Neural cell (in vitro differentiated cells): Measurements from ENCODE around the gene ZMIZ2. TPM values are rescaled to one million over a fixed set of nuclear protein-coding genes. Genes with fewer than 3 reads are reported as not detected.

Experiments used
- H2AFZ ChIP-seq: fragments of 200-600, 300-800 bp; sonication (generic), shearing (Covaris generic); 2 replicates; pipeline ENCODE4 v1.6.0; 2014; ENCODE audit warnings: low read depth, mild to moderate bottlenecking, antibody characterized with exemption, low read length, moderate library complexity
- H3F3A ChIP-seq: fragments of 200-600 bp; shearing (Covaris generic); 2 replicates; pipeline ENCODE4 v1.6.1; 2016; ENCODE audit warnings: mild to moderate bottlenecking, moderate library complexity, mixed read lengths, antibody characterized with exemption, low read length; ENCODE audit not compliant: insufficient read depth, poor library complexity, severe bottlenecking
- H3K27ac ChIP-seq: fragments of 200-600, 300-800 bp; sonication (generic), shearing (Covaris generic); 2 replicates; pipeline ENCODE4 v1.5.1; 2014; ENCODE audit warnings: mild to moderate bottlenecking, low read length, moderate library complexity
- H3K27me3 ChIP-seq: fragments of 300-800, 200-600 bp; sonication (generic), shearing (Covaris generic); 2 replicates; pipeline ENCODE4 v1.6.0; 2014; ENCODE audit warnings: mild to moderate bottlenecking, low read depth, low read length, moderate library complexity; ENCODE audit not compliant: insufficient read depth
- H3K36me3 ChIP-seq: fragments of 300-800, 200-600 bp; sonication (generic), shearing (Covaris generic); 2 replicates; pipeline ENCODE4 v1.5.1; 2014; ENCODE audit warnings: mild to moderate bottlenecking, antibody characterized with exemption, low read length, moderate library complexity; ENCODE audit not compliant: insufficient read depth
- H3K4me2 ChIP-seq: fragments of 300-800, 200-600 bp; sonication (generic), shearing (Covaris generic); 2 replicates; pipeline ENCODE4 v1.6.0; 2014; ENCODE audit warnings: mild to moderate bottlenecking, low read length
- H3K4me3 ChIP-seq: fragments of 300-800, 200-600 bp; sonication (generic), shearing (Covaris generic); 2 replicates; pipeline ENCODE4 v1.5.1; 2014; ENCODE audit warnings: mild to moderate bottlenecking, low read length, moderate library complexity
- H3K79me2 ChIP-seq: fragments of 200-600 bp; shearing (Covaris generic); replicated peaks from 2 replicates; pipeline ENCODE4 v1.6.0; 2014; ENCODE audit warnings: mild to moderate bottlenecking, low read length, moderate library complexity; ENCODE audit not compliant: insufficient read depth
- H3K9ac ChIP-seq: fragments of 300-800, 200-600 bp; sonication (generic), shearing (Covaris generic); 2 replicates; pipeline ENCODE4 v1.6.1; 2016; ENCODE audit warnings: mild to moderate bottlenecking, low read length, mixed read lengths
- H3K9me2 ChIP-seq: fragments of 200-600 bp; shearing (Covaris generic); 2 replicates; pipeline ENCODE4 v1.6.1; 2016; ENCODE audit warnings: mild to moderate bottlenecking, low read length, mixed read lengths; ENCODE audit not compliant: insufficient read depth
- H3K9me3 ChIP-seq: fragments of 200-600, 300-800 bp; sonication (generic), shearing (Covaris generic); 2 replicates; pipeline ENCODE4 v1.6.1; 2016; ENCODE audit warnings: mild to moderate bottlenecking, mixed run types, low read length, moderate library complexity, mixed read lengths
- H4K20me1 ChIP-seq: fragments of 200-600 bp; shearing (Covaris generic); 2 replicates; pipeline ENCODE4 v1.6.1; 2016; ENCODE audit warnings: mild to moderate bottlenecking, mixed run types; ENCODE audit not compliant: insufficient read depth
- EP300 ChIP-seq: fragments of 450-650 bp; conservative IDR thresholded peaks from 2 replicates; pipeline ENCODE4 v1.6.1; 2014; ENCODE audit warnings: antibody characterized with exemption, mild to moderate bottlenecking, moderate library complexity; ENCODE audit not compliant: poor library complexity, severe bottlenecking
- EZH2 ChIP-seq: fragments of 200-600, 300-800 bp; shearing (Covaris generic), sonication (generic); IDR thresholded peaks from 2 replicates; pipeline ENCODE4 v1.6.1; 2014; ENCODE audit warnings: antibody characterized with exemption, low read length, borderline replicate concordance, mild to moderate bottlenecking; ENCODE audit not compliant: insufficient read depth, poor library complexity, severe bottlenecking
- MXI1 ChIP-seq: fragments of 450-650 bp; conservative IDR thresholded peaks from 2 replicates; pipeline ENCODE4 v1.6.1; 2014; ENCODE audit warnings: antibody characterized with exemption, mild to moderate bottlenecking; ENCODE audit not compliant: poor library complexity, severe bottlenecking
- POLR2AphosphoS5 ChIP-seq: IDR thresholded peaks from 2 replicates; pipeline ENCODE4 v1.6.1; 2012
- RAD21 ChIP-seq: fragments of 450-650 bp; conservative IDR thresholded peaks from 2 replicates; pipeline ENCODE4 v1.6.1; 2014; ENCODE audit warnings: antibody characterized with exemption, mild to moderate bottlenecking, moderate library complexity
- SMC3 ChIP-seq: fragments of 450-650 bp; conservative IDR thresholded peaks from 2 replicates; pipeline ENCODE4 v1.6.1; 2014; ENCODE audit warnings: antibody characterized with exemption, mild to moderate bottlenecking, moderate library complexity; ENCODE audit not compliant: poor library complexity
- TAF1 ChIP-seq: IDR thresholded peaks from 2 replicates; pipeline ENCODE4 v1.6.1; 2012; ENCODE audit warnings: low read depth
- polyA plus RNA-seq: library from polyadenylated mRNA; depleted of rRNA; stranded (reverse); fragments of >200 nt; gene quantifications from 2 replicates; pipeline ENCODE4 v1.2.3, GENCODE V29; 2014
- TF ChIP-seq, protein P1 (sequence below): fragments of 450-650 bp; IDR thresholded peaks from 2 replicates; pipeline ENCODE4 v1.5.1; 2014; ENCODE audit warnings: antibody characterized with exemption, mild to moderate bottlenecking, moderate library complexity; ENCODE audit not compliant: poor library complexity, severe bottlenecking
- TF ChIP-seq, protein P2 (sequence below): IDR thresholded peaks from 2 replicates; pipeline ENCODE4 v1.6.1; 2012; ENCODE audit warnings: borderline replicate concordance

The ZMIZ2 gene
- polyA plus RNA-seq, 1 donor from 2014 or later = 18.3 TPM

DNA sequence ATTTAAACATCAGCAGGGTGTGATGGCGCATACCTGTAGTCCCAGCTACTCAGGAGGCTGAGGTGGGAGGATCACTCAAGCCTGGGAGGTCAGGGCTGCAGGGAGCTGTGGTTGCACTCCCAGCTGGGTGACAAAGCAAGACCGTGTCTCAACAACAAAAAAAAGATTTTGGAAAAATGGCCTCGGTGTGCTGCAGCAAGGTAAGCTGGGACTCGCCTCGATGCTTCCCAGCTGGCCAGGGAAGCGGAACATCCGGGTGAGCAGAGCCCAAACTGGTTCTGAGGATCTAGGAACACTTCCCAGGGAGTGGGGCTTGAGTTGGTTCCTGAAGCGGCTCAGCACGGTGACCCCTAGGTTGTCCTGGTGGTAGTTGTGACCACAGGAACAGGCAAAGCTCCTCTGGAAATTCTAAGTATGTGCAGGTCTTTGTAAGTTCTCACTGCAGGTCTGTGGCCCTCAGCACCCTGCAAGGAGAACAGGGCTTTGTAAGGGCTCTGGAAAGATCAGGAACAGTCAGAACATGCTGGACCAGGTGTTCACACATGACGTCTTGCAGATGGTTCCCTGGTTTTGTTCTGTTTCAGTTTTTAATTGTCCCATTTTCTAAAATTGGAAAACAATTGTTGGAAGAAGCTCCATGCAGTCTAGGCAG is 38.6 kb upstream of the ZMIZ2 start:
- Histone ChIP-seq H3K36me3 (no peaks in the 10 kb centered on the region), H3K4me3 (no peak overlapping the region), H3K9me2 (no peaks in the 10 kb centered on the region), H3K9me3 (no peaks in the 10 kb centered on the region), H3K27ac (no peak overlapping the region), H3K79me2 (no peaks in the 10 kb centered on the region), H3K4me2 (no peak overlapping the region), H3K9ac (no peak overlapping the region), H3F3A (no peaks in the 10 kb centered on the region), H2AFZ (no peak overlapping the region), H4K20me1 (no peaks in the 10 kb centered on the region), H3K27me3 (no peaks in the 10 kb centered on the region)
- no peak for TF ChIP-seq SMC3
- no peak for TF ChIP-seq RAD21
- no peak for TF ChIP-seq EZH2
- no peak for TF ChIP-seq TAF1
- TF ChIP-seq, protein P1, sequence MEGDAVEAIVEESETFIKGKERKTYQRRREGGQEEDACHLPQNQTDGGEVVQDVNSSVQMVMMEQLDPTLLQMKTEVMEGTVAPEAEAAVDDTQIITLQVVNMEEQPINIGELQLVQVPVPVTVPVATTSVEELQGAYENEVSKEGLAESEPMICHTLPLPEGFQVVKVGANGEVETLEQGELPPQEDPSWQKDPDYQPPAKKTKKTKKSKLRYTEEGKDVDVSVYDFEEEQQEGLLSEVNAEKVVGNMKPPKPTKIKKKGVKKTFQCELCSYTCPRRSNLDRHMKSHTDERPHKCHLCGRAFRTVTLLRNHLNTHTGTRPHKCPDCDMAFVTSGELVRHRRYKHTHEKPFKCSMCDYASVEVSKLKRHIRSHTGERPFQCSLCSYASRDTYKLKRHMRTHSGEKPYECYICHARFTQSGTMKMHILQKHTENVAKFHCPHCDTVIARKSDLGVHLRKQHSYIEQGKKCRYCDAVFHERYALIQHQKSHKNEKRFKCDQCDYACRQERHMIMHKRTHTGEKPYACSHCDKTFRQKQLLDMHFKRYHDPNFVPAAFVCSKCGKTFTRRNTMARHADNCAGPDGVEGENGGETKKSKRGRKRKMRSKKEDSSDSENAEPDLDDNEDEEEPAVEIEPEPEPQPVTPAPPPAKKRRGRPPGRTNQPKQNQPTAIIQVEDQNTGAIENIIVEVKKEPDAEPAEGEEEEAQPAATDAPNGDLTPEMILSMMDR = no peak

DNA sequence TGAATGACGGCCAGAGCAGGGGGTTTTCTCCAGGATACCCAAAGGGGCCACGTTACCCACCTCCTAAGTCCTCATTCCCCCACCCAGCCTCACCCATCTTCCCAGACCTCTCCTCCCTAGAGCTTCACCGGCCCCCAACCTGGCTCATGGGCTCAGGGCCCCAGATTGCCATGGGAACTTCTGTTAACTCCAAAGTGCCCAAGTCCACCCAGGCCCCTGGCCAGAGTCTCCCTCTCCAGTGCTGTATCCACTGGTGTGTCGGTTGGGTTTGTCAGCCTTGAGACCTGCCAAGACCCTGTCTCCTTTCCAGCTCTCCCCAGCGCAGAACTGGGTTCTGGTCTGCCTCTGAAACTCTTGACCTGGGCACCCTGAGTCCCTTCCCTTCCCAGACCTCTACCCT is 37.1 kb upstream of the ZMIZ2 start:
- Histone ChIP-seq H3K27ac (no peak overlapping the region), H3K36me3 (no peaks in the 10 kb centered on the region), H3K9ac (no peak overlapping the region), H4K20me1 (no peaks in the 10 kb centered on the region), H2AFZ (no peak overlapping the region), H3K79me2 (no peaks in the 10 kb centered on the region), H3K4me2 (no peak overlapping the region), H3K4me3 (no peak overlapping the region), H3F3A (no peaks in the 10 kb centered on the region), H3K9me3 (no peaks in the 10 kb centered on the region), H3K27me3 (no peaks in the 10 kb centered on the region), H3K9me2 (no peaks in the 10 kb centered on the region)
- no peak for TF ChIP-seq RAD21
- TF ChIP-seq MXI1 = no peak
- TF ChIP-seq EZH2 = no peak
- no peak for TF ChIP-seq POLR2AphosphoS5

DNA sequence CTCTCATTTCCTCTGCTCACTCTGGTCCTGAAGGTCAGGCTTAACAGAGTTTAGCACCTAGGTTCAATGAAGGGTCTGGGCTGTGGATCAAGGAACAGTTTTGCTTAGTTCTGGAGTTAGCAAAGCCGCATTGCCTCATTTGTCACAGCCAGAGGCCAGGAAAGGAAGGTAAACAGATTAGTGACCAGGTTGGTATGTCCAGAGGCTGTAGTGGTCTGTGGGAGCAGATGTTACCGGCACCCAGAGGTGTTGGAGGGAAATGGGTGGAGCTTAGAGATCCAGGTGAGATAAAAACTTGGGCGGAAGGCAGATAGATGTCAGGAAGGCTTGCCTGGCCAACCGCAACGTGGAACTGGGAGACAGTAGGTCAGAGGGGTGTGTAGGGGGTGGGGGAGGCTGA is 36.6 kb upstream of the ZMIZ2 start:
- H3K9me3 ChIP-seq = no peaks in the 10 kb centered on the region
- H3K27ac ChIP-seq = no peak overlapping the region
- H3K9ac ChIP-seq = no peak overlapping the region
- no peaks in the 10 kb centered on the region for H4K20me1 ChIP-seq
- no peaks in the 10 kb centered on the region for H3K79me2 ChIP-seq
- H3K27me3 ChIP-seq = no peaks in the 10 kb centered on the region
- H3K36me3 ChIP-seq = no peaks in the 10 kb centered on the region
- H3K4me2 ChIP-seq = no peak overlapping the region
- TF ChIP-seq POLR2AphosphoS5 = no peak
- TF ChIP-seq, protein P2, sequence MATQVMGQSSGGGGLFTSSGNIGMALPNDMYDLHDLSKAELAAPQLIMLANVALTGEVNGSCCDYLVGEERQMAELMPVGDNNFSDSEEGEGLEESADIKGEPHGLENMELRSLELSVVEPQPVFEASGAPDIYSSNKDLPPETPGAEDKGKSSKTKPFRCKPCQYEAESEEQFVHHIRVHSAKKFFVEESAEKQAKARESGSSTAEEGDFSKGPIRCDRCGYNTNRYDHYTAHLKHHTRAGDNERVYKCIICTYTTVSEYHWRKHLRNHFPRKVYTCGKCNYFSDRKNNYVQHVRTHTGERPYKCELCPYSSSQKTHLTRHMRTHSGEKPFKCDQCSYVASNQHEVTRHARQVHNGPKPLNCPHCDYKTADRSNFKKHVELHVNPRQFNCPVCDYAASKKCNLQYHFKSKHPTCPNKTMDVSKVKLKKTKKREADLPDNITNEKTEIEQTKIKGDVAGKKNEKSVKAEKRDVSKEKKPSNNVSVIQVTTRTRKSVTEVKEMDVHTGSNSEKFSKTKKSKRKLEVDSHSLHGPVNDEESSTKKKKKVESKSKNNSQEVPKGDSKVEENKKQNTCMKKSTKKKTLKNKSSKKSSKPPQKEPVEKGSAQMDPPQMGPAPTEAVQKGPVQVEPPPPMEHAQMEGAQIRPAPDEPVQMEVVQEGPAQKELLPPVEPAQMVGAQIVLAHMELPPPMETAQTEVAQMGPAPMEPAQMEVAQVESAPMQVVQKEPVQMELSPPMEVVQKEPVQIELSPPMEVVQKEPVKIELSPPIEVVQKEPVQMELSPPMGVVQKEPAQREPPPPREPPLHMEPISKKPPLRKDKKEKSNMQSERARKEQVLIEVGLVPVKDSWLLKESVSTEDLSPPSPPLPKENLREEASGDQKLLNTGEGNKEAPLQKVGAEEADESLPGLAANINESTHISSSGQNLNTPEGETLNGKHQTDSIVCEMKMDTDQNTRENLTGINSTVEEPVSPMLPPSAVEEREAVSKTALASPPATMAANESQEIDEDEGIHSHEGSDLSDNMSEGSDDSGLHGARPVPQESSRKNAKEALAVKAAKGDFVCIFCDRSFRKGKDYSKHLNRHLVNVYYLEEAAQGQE = no peak
- no peak for TF ChIP-seq EZH2
- no peak for TF ChIP-seq RAD21
- TF ChIP-seq EP300 = no peak
- TF ChIP-seq, protein P1 = no peak
- no peak for TF ChIP-seq SMC3
- no peak for TF ChIP-seq TAF1
- no peak for TF ChIP-seq MXI1
- no peaks in the 10 kb centered on the region for H3K9me2 ChIP-seq
- no peak overlapping the region for H3K4me3 ChIP-seq
- H2AFZ ChIP-seq = no peak overlapping the region
- H3F3A ChIP-seq = no peaks in the 10 kb centered on the region
